ENCODE measurements around the gene NANS.

The NANS gene

DNA sequence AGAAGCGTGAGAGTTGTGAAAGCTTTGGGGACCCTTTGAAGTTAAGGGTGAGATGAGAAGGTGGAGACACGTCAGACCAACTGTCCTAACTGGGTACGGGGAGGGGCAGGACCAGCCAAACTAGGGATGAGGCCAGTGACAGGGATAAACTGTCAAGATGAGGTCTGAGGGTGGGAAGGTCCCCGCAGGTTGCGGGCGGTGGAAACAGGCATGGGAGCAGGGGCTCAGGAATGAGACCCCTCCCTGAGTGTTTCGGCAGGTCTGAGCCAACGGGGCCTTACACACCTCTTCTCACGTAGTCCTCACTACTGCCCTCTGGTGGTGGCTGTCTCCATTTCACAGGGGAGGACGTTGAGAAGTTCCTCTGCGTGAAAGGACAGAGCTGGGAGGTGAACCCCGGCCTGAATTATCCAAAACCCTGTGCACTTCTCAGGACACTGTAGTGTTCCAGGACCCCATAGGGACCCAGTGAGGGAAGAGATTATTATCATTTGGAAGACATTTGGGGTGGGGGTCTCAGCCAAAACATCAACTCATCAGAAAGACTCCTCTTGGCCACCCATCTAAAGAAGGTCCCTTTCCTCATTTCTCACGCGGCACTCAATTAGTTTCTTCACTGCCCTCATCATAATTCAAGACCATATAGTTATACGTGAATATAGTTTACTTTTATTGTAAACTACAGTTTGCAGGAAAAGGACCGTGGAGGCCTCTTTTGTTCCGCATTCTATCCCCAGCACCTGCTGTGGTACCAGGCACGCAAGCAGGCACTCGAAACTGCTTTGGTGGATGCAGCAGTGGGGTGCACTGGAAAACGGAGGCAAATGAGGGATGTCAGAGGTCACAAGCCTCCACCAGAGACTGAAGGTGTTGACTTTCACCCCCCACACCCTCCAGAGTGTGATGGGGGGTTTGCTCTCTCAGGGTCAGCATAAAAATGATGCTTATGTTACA lies 21.7 kb upstream of the NANS start:
- DNase-seq, result peak; percentile 55

DNA sequence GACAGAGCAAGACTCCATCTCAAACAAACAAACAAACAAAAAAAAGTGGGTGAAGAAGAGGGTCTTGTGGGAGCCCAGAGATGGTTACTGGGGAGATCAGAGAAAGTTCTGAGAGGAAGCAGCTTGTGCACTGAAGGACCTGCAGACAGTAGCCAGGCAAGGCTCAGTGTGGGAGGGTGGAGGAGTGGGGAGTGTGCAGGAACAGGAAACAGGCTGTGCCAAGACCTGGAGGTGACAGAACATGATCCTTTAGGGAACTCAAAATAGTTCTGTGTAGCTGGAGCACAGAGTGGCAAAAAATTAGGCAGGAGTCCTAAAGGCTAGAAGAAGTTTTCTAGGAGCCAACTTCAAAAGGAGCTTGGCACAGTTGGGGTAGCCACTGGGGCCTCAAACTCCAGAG lies 19.2 kb upstream of the NANS start:
- DNase-seq, result no peak

DNA sequence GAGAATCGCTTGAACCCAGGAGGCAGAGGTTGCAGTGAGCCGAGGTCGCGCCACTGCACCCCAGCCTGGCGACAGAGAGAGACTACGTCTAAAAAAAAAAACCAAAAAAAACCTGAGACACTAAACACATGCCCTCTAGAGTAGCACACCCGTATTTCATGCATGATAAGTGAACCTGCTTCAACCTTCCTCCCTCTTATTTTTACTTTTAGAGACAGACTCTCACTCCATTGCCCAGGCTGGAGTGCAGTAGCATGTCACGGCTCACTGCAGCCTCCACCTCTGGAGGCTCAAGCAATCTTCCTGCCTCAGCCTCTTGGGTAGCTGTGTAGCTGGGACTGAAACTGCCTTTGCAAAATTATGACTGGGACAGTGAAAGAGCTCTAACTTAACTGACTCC lies 17.6 kb upstream of the NANS start:
- DNase-seq, result no peak

DNA sequence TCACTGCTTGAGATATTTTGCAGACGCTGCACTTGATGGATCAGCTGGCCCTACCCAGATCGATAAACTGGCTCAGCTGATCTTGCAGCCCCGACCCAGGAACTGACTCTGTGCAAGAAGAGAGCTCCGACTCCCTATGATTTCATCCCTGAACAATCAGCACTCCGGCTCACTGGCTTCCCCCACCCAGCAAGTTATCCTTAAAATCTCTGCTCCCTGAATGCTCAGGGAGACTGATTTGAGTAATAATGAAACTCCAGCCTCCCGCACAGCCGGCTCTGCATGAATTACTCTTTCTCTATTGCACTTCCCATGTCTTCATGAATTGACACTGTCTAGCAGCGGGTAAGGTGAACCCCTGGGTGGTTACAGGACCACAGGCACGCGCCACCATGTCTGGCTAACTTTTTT lies 16.9 kb upstream of the NANS start:
- no peak for DNase-seq

DNA sequence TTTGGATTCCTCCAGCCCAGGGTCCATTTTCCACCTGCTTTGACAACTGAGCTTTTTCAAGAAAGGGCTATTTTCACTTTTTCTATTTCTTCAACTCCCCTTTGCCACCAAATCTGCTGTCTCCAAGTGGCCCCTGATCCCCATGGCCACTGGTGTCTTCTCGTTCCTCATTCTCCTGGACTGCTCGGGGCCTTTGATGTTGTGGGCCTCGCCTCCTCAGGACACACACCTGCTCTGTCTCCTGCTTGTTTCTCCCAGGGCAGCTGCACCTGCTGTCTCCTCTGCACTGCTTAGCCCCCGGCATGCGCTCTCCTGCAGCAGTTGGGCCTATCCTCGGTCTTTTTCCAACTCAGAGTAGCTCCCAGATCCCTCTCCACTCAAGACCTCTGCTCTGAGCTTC lies 16.3 kb upstream of the NANS start:
- DNase-seq, result no peak

DNA sequence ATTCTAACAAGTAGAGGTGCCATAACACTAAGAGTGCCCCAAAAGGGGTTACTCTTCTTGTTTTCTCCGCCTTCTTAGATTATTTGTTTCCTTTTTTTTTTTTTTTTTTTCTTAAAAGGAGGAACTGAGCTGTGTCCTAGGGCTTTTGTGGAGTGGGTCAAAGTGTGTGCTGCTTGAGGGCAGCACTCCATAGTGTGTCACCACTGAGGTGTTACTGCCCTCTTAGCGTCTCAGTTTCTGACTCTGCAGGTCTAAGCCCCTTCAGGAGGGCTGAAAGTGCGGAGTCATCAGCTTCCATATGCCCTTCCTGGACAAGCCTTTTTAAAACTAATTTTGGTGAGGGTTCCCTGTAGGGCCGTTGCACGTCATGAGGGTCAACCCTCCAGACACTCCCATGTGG lies 12.6 kb upstream of the NANS start:
- DNase-seq, result no peak

DNA sequence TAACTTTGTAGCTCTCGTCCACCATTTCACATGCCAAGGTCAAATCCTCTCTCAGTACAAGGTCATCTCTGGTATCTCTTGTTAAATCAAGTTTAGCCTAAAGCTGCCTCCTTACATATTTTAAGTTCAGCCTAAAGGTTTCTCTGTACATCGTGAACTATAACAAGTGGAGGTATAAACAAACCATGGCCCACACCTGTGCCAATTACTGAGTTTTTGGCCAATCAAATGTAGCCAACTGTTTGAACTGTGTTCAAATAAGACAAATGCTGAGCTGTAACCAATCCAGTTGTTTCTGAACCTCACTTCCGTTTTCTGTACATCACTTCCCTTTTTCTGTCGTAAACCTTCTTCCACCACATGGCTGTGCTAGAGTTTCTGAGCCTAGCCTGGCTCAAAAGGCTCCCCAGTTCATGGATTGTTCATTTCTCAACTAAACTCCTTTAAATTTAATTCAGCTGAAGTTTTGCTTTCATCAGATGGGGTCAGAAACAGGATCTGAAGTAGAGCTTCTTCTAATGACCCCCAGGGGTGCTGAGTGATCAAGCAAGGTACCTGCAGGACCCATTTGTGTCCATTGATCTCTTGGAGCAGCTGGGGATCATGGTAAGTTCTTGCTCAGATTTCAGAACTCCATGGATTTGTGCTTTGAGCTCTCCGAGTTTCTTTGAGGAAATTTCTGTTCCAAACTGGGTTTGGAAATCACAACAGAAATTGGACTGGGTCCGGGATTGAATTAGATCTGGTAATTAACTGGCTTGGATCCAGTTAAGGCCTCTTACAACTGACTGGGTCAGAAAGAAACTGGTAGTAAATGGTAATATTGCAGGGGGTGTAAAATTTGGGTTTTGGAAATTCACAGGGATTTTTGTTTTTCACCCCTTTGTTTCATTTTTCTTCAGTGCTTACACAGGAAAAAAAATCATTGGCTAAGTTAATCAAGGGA lies 11.0 kb upstream of the NANS start:
- no peak for DNase-seq

DNA sequence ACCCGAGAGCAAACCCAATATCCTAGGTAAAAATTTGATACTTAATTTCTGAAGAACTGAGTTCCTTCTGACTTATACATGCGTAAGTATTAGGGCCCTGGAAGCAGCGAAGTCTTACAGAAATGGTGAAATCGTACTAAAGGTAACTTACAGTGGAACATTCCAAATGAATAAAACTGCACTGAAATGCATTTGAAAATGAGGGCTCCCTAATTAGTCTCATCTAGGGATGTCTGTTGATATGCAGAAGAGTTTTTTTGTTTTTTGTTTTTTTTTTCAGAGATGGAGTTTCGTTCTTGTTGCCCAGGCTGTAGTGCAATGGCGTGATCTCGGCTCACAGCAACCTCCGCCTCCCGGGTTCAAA lies 10.4 kb upstream of the NANS start:
- DNase-seq, result no peak

DNA sequence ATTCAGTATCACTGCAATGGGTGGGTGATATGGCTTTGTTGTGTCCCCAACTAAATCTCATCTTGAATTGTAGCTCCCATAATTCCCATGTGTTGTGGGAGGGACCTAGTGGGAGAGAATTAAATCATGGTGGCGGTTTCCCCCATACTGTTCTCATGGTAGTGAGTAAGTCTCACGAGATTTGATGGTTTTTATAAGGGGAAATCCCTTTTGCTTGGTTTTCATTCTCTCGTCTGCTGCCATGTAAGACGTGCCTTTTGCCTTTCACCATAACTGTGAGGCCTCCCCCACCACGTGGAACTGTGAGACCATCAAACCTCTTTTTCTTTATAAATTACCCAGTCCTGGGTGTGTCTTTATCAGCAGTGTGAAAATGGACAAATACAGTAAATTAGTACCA lies 9.5 kb upstream of the NANS start:
- DNase-seq, result no peak

DNA sequence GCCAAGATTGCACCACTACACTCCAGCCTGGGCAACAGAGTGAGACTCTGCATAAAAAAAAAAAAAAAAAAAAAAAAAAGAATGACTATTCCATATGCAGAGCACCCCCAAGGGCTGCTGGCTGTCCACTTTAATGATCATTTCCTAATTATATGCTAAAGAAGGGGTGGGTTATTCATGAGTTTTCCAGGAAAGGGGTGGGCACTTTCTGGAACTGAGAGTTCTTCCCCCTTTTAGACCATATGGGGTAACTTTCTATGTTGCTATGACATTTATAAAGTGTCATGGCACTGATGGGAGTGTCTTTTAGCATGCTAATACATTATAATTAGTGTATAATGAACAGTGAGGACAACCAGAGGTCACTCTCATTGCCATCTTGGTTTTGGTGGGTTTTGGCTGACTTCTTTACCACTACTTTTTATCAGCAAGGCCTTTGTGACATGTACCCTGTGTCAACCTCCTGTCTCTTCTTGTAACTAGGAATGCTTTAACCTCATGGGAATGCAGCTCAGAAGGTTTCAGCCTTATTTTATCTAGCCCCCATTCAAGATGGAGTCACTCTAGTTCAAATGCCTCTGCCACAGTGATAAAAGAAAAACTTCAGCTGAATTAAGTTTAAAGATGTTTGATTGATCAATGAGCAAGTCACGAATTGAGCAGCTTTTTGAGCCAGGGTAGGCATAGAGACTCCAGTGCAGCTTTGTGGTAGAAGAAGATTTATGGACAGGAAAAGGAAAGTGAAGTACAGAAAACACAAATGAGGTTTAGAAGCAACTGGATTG lies 7.1 kb upstream of the NANS start:
- DNase-seq, result no peak

DNA sequence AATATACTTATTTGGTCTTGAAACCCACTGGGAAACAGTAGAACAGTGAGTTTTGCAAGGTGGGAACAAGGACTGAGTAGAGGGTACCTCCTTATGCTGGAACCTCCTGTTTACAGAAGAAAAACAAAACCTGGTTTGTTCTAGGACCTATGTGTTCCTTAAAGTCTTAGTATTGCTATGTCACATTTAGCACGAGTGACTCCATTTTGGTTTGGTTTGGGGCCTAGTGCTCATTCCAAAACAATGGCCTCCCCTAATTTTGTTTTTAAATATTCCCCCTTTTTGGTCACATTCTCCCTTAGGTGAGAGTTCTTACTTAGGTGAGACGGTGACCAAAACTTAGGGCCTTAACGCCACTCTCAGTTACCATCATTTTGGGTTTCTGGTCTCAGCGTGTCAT lies 6.2 kb upstream of the NANS start:
- no peak for DNase-seq

DNA sequence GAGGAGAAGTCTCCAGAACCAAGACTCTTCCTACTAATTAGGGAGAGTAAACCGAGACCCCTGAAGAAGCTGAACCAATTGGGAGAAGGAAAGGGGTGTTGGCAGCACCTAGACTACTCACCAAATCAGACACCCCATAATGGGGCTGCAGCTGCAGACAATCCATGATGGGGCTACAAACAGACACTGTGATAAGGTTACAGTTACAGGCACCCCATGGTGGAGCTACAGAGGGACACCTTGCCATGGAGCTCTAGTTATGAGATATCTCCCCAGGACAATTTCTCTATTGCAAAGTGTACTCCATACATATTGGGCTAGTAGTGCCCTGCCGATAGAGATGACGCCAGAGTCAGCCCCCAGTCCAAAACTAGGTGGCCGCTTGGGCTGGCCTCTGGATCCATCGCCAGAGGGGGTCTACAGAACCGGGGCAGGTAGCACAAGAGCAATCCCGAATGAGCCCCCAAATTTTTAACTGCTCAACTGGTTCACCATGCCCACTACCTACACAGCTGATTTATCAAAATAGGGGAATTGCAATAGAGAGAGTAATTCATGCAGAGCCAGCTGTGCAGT lies 2.1 kb upstream of the NANS start:
- DNase-seq, result no peak

DNA sequence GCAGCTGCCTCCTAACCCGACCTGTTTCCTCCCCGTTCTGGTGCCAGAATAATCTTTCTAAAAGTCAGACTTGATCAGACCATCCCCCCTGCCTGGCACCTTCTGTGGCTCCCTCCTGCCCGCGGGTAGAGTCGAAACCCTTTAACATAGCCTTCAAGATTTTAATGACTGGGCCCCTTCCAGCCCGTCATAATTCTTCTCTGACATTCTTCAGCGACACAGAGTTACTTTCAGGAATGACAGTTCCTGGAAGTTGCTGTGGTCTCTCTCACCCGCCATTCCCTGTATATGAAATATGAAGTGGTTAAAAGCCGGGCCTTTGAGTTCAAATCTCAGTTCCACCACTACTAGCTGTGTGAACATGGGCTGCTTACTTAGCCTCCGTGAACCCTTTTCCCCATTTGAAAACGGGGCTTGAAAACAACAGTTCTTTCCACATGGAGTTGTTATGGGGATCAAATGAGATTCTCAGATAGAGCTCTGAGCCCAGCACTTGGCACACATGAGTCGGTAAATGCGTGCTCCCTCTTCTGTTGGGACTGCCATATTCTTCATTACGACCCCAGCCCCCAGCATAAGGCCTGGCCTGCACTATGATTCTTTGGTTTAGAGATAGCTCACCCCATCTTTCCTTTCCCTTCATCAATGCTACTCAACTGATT lies 737 bp downstream of the NANS start:
- peak; percentile 25 for DNase-seq

DNA sequence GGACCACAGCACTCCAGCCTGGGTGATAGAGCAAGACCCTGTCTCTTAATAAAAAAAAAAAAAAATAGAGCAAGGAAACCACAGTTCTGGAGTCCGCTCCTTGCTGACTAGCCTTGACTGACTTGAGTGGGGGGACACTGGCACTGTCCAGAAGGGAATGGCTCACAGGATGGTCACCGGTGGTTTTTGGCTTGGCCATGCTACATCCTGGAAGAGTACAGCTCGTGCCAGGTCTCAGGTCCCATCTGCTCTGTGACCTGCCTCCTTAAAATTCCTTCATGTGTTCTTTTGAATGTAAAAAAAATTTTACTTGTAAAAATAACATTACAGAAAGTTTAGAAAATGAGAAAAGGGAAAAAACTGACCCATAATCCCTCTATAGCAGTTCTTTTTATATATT lies 5.6 kb downstream of the NANS start:
- DNase-seq, result no peak

DNA sequence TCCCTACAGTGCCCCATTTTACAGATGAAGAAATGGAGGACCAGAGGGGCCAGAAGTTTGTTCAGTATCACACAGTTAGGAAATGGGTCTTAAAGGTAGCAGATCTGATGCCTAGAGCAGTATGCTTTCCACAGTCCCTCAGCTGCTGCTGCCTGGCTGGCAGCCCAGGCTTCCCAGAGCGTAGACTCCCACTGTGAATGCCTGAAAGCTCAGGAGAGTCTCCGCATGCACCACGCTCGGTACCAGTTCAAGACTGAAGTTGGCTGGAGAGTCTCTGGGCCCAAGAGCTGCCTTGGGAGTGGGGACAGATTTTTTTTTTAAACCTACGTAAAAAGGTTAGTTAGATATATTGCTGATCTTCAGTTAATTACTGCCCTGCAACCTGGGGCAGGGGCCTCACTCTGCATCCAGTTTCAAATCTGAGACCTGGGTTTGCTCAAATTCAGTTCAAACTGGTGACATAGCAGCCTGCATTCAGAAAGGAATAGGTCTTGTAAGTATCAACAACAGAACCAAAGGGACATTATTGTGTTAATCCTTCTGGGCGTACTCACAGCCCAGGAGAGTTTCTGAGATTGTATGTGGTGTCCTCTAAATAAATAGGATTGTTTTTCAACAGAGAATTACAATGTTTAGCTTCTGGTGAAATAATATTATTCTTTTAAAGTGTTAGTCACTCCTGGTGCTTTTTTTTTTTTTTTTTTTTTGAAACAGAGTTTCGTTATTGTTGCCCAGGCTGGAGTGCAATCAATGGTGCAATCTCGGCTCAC lies 8.3 kb downstream of the NANS start:
- no peak for DNase-seq

DNA sequence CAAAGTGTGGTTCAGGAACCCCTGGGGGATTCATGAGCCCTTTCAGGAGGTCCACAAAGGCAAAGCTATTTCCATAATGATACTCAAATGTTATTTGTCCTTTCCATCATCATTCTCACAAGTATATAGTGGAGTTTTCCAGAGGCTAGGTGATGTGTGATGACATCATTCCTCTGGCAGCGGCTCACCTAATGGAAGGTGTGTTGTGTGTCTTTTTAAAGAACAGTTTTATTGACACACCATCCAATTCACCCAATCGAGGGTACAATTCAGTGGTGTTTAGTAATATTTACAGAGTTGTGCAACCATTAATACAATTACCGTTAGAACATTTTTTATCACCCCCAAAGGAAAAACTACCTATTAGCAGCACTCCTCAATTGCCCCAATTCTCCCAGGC lies 9.7 kb downstream of the NANS start:
- DNase-seq, result no peak

DNA sequence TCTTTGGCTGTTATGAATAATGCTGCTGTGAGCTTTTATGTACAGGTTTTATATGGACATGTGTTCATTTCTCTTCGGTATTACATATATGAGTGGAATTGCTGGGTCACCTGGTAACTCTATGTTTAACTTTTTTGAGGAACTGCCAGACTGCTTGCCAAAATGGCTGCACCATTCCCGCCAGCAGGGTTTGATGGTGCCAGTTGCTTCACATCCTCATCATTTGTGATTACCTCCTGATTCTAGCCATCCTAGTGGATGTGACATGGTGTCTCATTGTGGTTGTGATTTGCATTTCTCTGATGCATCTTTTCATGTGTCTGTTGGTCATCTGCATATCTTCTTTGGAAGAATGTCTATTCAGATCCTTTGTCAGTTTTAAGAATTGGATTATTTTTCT lies 10.7 kb downstream of the NANS start:
- DNase-seq, result no peak

DNA sequence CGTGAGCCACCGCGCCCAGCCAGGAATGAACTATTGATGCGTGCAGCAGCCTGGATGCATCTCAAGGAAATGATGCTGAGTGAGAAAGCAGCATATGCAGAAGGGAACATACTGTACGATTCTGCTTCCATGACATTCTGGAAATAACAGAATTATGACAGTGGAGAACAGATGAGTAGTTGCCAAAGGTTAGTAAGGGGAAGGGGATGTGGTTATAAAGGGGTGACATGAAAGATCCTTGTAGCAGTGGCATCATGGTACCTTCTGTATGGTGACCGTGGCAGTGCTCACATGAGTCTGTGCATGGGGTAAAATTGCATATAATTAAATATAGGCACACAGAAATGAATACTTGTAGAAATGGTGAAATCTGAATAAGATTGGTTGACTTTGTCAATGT lies 13.0 kb downstream of the NANS start:
- DNase-seq, result no peak

DNA sequence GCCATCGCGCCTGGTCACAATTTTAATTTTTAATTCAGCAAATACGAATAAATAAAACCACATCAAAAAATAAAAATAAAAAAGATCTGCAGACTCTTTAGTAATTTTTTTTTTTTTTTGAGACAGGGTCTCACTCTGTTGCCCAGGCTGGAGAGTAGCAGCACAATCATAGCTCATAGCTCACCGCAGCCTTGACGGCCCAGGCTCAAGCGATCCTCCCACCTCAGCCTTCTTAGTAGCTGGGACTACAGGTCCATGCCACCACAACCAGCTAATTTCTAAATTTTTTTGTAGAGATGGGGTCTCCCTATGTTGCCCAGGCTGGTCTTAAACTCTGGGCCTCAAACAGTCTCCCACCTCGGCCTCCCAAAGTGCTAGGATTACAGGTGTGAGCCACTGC lies 14.2 kb downstream of the NANS start:
- no peak for DNase-seq

DNA sequence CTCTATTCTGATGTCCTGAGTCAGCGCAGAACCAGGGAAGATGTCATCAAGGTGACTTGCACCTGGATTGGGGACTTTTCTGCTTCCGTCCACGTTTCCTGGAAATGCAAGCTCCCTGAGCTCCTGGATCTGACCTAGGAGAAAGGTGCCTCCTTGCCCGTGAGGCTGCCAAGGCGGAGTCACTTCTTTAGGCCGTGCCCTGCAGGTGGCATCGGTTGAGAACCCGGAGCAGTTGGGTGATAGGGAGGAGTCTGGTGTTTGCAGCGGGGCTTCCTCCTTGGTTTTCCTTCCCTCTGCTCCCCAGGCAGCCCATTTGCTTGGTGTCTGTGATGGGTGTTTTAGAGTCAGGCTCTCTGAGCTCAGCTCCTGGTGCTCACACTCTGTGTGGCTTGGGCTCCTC lies 15.2 kb downstream of the NANS start:
- DNase-seq, result no peak
